Measurements from ENCODE around the gene RUNX1.

- TF ChIP-seq POLR2A (IDR thresholded peaks at IDR 0.05), result no peak
- no peak for TF ChIP-seq CTCF (IDR thresholded peaks at IDR 0.05)
Observed at GRCh38 chr21:34834290-34834689, 214.8 kb downstream of the RUNX1 start.
